Measurements from ENCODE around the gene EML4. TPM values are rescaled to one million over a fixed set of nuclear protein-coding genes. Genes with fewer than 3 reads are reported as not detected.

Gene EML4
- total and polyA plus RNA-seq, 10 of the 15 experiments (the other 5 are each of a cell fraction or from before 2014, with no cell fraction given): 23.1 to 91.3 (median 77.4) TPM

GRCh38 chr2:42128721-42129486 is 40.2 kb upstream of the EML4 start (continued):
- TF ChIP-seq MXI1 (IDR thresholded peaks at IDR 0.05; ENCODE audit: low read depth, low read length) (no peak), NBN (IDR thresholded peaks at IDR 0.05) (no peak), RFX5 (IDR thresholded peaks at IDR 0.05; ENCODE audit: low read depth, low read length) (no peak), ESRRA (IDR thresholded peaks at IDR 0.05; ENCODE audit: low read length) (no peak), SRF (IDR thresholded peaks at IDR 0.05; ENCODE audit: low read depth in 2 of 2, low read length in 2 of 2) (no peak), ATF2 (IDR thresholded peaks at IDR 0.05; ENCODE audit: low read length) (no peak; the same call in 1 of the 2 replicates), PAX5 (IDR thresholded peaks at IDR 0.05; ENCODE audit: borderline replicate concordance, low read depth, low read length) (no peak), NKRF (conservative IDR thresholded peaks at IDR 0.05) (no peak), FOS (IDR thresholded peaks at IDR 0.05; ENCODE audit: borderline replicate concordance, extremely low read depth, insufficient read length) (no peak), CHD2 (IDR thresholded peaks at IDR 0.05; ENCODE audit: borderline replicate concordance, low read depth, low read length) (no peak), NFYA (IDR thresholded peaks at IDR 0.05; ENCODE audit: borderline replicate concordance, low read depth, low read length) (no peak), NFXL1 (IDR thresholded peaks at IDR 0.05; ENCODE audit: borderline replicate concordance) (no peak), CTCF (IDR thresholded peaks at IDR 0.05 in 2 of 3, conservative IDR thresholded peaks at IDR 0.05 in 1 of 3; ENCODE audit: control insufficient read depth in 2 of 3, extremely low read depth in 1 of 3, insufficient read depth in 1 of 3, low read depth in 3 of 3, low read length in 3 of 3) (no peak), MTA3 (IDR thresholded peaks at IDR 0.05; ENCODE audit: borderline replicate concordance, low read length) (no peak), DPF2 (IDR thresholded peaks at IDR 0.05) (no peak), SMARCA5 (IDR thresholded peaks at IDR 0.05) (no peak), BRCA1 (IDR thresholded peaks at IDR 0.05; ENCODE audit: low read depth, low read length) (no peak), FOXM1 (IDR thresholded peaks at IDR 0.05; ENCODE audit: low read depth, low read length) (0 out of 2 replicates have a peak, but pooled peaks have one; percentile 27), IKZF2 (IDR thresholded peaks at IDR 0.05) (peak; percentile 58; a peak in 3 of 4 replicates), RUNX3 (IDR thresholded peaks at IDR 0.05; ENCODE audit: low read length) (peak; percentile 67), RAD51 (IDR thresholded peaks at IDR 0.05) (peak; percentile 31; the same call in 1 of the 2 replicates), GABPA (IDR thresholded peaks at IDR 0.05; ENCODE audit: low read depth) (no peak), PAX8 (IDR thresholded peaks at IDR 0.05) (no peak), BCLAF1 (IDR thresholded peaks at IDR 0.05) (no peak)
